Small intestine (tissue), 7 donors: ENCODE measurements around the gene SOS1. TPM values are rescaled to one million over a fixed set of nuclear protein-coding genes. Genes with fewer than 3 reads are reported as not detected.

Experiments used
- DNase-seq, 2 donors: peaks; one replicate each; pipeline versions ENCODE4 v3.0.0 to v3.0.0-alpha.2; 2013
- FAIRE-seq: peaks from 2 replicates; lab custom pipeline; 2012; peaks lifted over from hg19 to GRCh38; lab: Jason Lieb, UNC
- H3K27ac ChIP-seq, 3 donors: one replicate each; pipeline ENCODE4 v1.5.1; 2013; ENCODE audit warnings: low read length in 2 of 3, mild to moderate bottlenecking in 2 of 3, control low read depth in 1 of 3, inconsistent platforms in 1 of 3, low read depth in 1 of 3, moderate library complexity in 1 of 3
- H3K27me3 ChIP-seq, 3 donors: one replicate each; pipeline ENCODE4 v1.6.1; 2013; ENCODE audit warnings: low read length in 3 of 3, inconsistent platforms in 1 of 3; ENCODE audit not compliant: control insufficient read depth in 3 of 3, insufficient read depth in 3 of 3
- H3K36me3 ChIP-seq, 3 donors: one replicate each; pipeline ENCODE4 v1.6.1; 2013; ENCODE audit warnings: low read length in 3 of 3, inconsistent platforms in 1 of 3, low read depth in 1 of 3, mild to moderate bottlenecking in 1 of 3, moderate library complexity in 1 of 3; ENCODE audit not compliant: control insufficient read depth in 3 of 3, insufficient read depth in 2 of 3
- H3K4me1 ChIP-seq, 3 donors: one replicate each; pipeline ENCODE4 v1.6.1; 2013; ENCODE audit warnings: low read length in 2 of 3, inconsistent platforms in 1 of 3, low read depth in 1 of 3, mild to moderate bottlenecking in 1 of 3, moderate library complexity in 1 of 3; ENCODE audit not compliant: control insufficient read depth in 3 of 3, insufficient read depth in 2 of 3
- H3K4me3 ChIP-seq, 3 donors: one replicate each; pipeline ENCODE4 v1.5.1; 2013; ENCODE audit warnings: low read length in 3 of 3, control low read depth in 1 of 3, inconsistent platforms in 1 of 3, low read depth in 1 of 3, mild to moderate bottlenecking in 1 of 3, moderate library complexity in 1 of 3
- H3K9me3 ChIP-seq, 2 donors: one replicate each; pipeline ENCODE4 v1.6.1; 2013; ENCODE audit warnings: low read depth in 1 of 2, low read length in 1 of 2; ENCODE audit not compliant: control insufficient read depth in 2 of 2, insufficient read depth in 1 of 2
- WGBS, 3 donors: extraction: QIAGEN DNeasy Blood & Tissue Kit; methylation state at CpG; one replicate each; pipeline ENCODE4 v1.1.7; 2013; 5-methylcytosine and 5-hydroxymethylcytosine counted together
- polyA plus RNA-seq, 4 donors: library from polyadenylated mRNA; stranded (reverse) in 3 of 4; unstranded in 1 of 4; fragments of 200-250 nt in 3 of 4; fragments of 120-200 nt in 1 of 4; gene quantifications; one replicate each; pipeline versions ENCODE4 v1.2.1 to v1.2.3, GENCODE V29; 2013
- donor health status: healthy with polysubstance abuse.
- donor health status: control.
- donor health status: control.
- donor health status: Bipolar disorder and iron deficiency.
- donor health status: healthy.

Gene SOS1
- polyA plus RNA-seq, 4 donors = 7.8 to 43.0 (median 14.3) TPM

GRCh38 chr2:39023649-39024048 is 97.2 kb downstream of the SOS1 start:
- 84 to 96% (median 89%) methylated on average over 3 of the region's 3 CpGs for WGBS, 3 donors
- Histone ChIP-seq H3K27me3 (no peaks in the 10 kb centered on the region), H3K9me3 (no peaks in the 10 kb centered on the region), H3K4me1 (no peaks in the 10 kb centered on the region), H3K4me3 (no peak overlapping the region), H3K27ac (no peak overlapping the region), H3K36me3 (peaks cover 0 to 3% (median 2%) of the 10 kb centered on the region in 3 donors)
- DNase-seq = no peak
- no peak for FAIRE-seq

DNA sequence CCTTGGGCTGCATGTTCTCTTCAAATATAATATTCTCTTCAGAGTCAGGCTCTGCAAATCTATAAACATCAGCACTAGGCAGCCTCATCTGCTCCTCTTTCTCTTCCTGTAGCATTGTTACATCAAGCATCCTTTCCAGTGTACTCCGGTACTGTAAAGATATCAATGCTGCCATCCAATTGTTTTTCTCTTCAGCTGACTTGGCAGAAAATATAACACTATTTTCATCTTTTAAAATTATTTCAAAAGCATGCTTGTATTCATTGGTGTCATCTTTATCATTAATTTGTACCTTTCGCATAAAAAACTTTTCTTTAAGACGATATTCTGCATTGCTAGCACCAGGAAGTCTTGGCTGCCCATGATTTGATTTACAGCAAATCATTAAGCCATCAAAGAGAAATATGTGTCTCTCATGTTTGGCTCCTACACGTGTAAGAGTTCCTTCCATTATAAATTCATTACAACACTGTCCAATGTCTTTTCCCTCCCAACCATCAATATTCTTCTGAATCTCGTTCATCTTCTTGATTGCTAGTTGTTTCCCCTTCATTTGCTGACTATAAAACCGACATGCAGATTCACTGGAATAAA is 98.1 kb downstream of the SOS1 start:
- 74 to 82% (median 79%) methylated on average over 6 of the region's 6 CpGs for WGBS, 3 donors
- Histone ChIP-seq H3K4me3 (no peak overlapping the region), H3K36me3 (peaks cover 0 to 3% (median 2%) of the 10 kb centered on the region in 3 donors), H3K27ac (no peak overlapping the region), H3K9me3 (no peaks in the 10 kb centered on the region), H3K27me3 (no peaks in the 10 kb centered on the region), H3K4me1 (no peaks in the 10 kb centered on the region)
- no peak for FAIRE-seq
- DNase-seq = no peak

DNA sequence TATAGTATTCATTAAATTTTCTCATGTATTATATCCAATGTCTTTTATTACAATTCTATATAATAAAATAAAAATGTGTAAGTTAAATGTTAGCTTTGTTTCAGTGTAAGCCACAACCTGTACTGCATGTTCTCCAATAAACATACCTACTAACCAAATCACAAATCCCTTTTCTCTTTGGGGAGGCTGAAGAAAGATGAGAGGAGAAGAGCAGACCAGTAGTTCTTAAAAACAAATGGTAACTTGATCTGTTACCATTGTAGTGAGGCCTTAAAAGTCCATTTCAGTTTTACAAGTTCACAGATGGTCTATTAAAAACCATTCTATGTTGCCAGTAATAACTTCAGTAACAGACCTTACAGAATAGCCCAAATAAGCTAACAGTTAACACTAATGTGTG is 100.5 kb downstream of the SOS1 start:
- no peak for DNase-seq
- Histone ChIP-seq H3K4me3 (no peak overlapping the region), H3K36me3 (peaks cover 2% of the 10 kb centered on the region in 3 donors), H3K27ac (no peak overlapping the region), H3K9me3 (no peaks in the 10 kb centered on the region), H3K27me3 (no peaks in the 10 kb centered on the region), H3K4me1 (no peaks in the 10 kb centered on the region)
- FAIRE-seq = no peak

GRCh38 chr2:39018638-39019037 is 102.2 kb downstream of the SOS1 start:
- no peak overlapping the region for H3K4me3 ChIP-seq
- no peaks in the 10 kb centered on the region for H3K9me3 ChIP-seq
- H3K27ac ChIP-seq = no peak overlapping the region
- peaks cover 0 to 2% (median 1%) of the 10 kb centered on the region in 3 donors for H3K36me3 ChIP-seq
- H3K27me3 ChIP-seq = no peaks in the 10 kb centered on the region
- 69 to 94% (median 94%) methylated on average over 4 of the region's 4 CpGs for WGBS, 3 donors
- FAIRE-seq (no peak), DNase-seq (no peak)
- H3K4me1 ChIP-seq = no peaks in the 10 kb centered on the region

GRCh38 chr2:39017334-39017733 is 103.5 kb downstream of the SOS1 start:
- DNase-seq (no peak), FAIRE-seq (no peak)
- Histone ChIP-seq H3K27ac (no peak overlapping the region), H3K4me3 (no peak overlapping the region), H3K9me3 (no peaks in the 10 kb centered on the region), H3K36me3 (peaks cover 0 to 4% (median 4%) of the 10 kb centered on the region in 3 donors), H3K4me1 (no peaks in the 10 kb centered on the region), H3K27me3 (no peaks in the 10 kb centered on the region)

GRCh38 chr2:39015424-39015823 is 105.4 kb downstream of the SOS1 start:
- no peak overlapping the region for H3K4me3 ChIP-seq
- DNase-seq (no peak), FAIRE-seq (no peak)
- WGBS, 3 donors = 94 to 100% (median 94%) methylated on average over 1 of the region's 1 CpG
- no peak overlapping the region for H3K27ac ChIP-seq
- H3K4me1 ChIP-seq = no peaks in the 10 kb centered on the region
- peaks cover 3 to 7% (median 4%) of the 10 kb centered on the region in 3 donors for H3K36me3 ChIP-seq
- H3K27me3 ChIP-seq = no peaks in the 10 kb centered on the region
- H3K9me3 ChIP-seq = no peaks in the 10 kb centered on the region

- Histone ChIP-seq H3K9me3 (no peaks in the 10 kb centered on the region), H3K27ac (no peak overlapping the region), H3K36me3 (peaks cover 4 to 8% (median 7%) of the 10 kb centered on the region in 3 donors), H3K4me3 (no peak overlapping the region), H3K4me1 (no peaks in the 10 kb centered on the region), H3K27me3 (no peaks in the 10 kb centered on the region)
- FAIRE-seq = no peak
- DNase-seq = no peak
- WGBS, 3 donors = 86 to 88% (median 86%) methylated on average over 3 of the region's 3 CpGs
Observed at GRCh38 chr2:39013871-39014270, 107.0 kb downstream of the SOS1 start.

- 85 to 97% (median 92%) methylated on average over 1 of the region's 1 CpG for WGBS, 3 donors
- Histone ChIP-seq H3K4me3 (no peak overlapping the region), H3K9me3 (no peaks in the 10 kb centered on the region), H3K36me3 (peaks cover 3 to 20% (median 13%) of the 10 kb centered on the region in 3 donors), H3K27ac (no peak overlapping the region), H3K4me1 (no peaks in the 10 kb centered on the region), H3K27me3 (no peaks in the 10 kb centered on the region)
- DNase-seq (no peak), FAIRE-seq (no peak)
Observed at GRCh38 chr2:39008665-39009064, 112.2 kb downstream of the SOS1 start.
